AG10803 (cell line): Measurements from ENCODE around the gene MSI2.

Experiments used
- DNase-seq: peaks from one replicate; pipeline ENCODE4 v3.0.0; 2010; ENCODE audit warnings: low read depth
- H3K4me3 ChIP-seq: 2 replicates; pipeline ENCODE4 v1.5.1; 2011; ENCODE audit warnings: mild to moderate bottlenecking, low read length, control low read depth
- CTCF ChIP-seq: conservative IDR thresholded peaks from 2 replicates; pipeline ENCODE4 v1.5.1; 2011; ENCODE audit warnings: mild to moderate bottlenecking, low read length, control low read depth, inconsistent platforms

MSI2 gene

GRCh38 chr17:57699751-57700219 lies 443.5 kb downstream of the MSI2 start:
- TF ChIP-seq CTCF: no peak
- peak; percentile 37 for DNase-seq
- H3K4me3 ChIP-seq: no peak overlapping the region

DNA sequence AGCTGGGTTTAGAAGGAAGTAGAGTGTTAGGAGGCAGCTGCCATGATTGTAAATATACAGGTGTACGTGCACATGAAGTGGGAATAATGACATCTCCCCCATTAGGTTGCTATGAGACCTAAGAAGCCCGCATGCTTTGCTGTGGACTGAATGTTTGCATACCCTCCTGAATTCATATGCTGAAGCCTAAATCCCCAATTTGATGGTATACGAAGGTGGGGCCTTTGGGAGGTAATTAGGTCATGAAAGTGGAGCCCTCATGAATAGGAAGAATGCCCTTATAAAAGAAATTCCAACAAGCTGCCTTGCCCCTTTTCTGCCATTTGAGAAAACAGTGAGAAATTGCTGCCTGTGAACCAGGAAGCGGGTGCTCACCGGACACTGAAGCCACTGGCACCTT lies 444.8 kb downstream of the MSI2 start:
- no peak for TF ChIP-seq CTCF
- no peak overlapping the region for H3K4me3 ChIP-seq
- DNase-seq: no peak

DNA sequence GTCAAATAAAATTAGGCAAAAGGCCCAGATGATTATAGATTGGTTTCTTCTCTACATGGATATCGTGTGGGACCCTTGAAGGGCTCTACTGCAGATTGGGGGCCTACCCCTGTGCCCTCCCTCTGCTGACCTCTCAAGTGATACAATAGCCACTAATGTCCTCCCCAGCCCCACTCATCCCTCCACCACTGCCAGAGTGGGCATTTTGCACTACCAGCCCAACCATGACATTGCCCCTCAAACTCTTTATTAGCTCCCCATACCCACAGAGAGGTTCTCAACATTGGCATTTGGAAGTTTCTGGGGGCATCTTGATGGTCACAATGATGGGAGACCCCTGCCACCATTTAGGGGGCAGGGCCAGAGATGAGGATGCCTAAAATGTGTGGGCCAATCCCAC lies 446.9 kb downstream of the MSI2 start:
- no peak for DNase-seq
- H3K4me3 ChIP-seq: no peak overlapping the region
- TF ChIP-seq CTCF: no peak

DNA sequence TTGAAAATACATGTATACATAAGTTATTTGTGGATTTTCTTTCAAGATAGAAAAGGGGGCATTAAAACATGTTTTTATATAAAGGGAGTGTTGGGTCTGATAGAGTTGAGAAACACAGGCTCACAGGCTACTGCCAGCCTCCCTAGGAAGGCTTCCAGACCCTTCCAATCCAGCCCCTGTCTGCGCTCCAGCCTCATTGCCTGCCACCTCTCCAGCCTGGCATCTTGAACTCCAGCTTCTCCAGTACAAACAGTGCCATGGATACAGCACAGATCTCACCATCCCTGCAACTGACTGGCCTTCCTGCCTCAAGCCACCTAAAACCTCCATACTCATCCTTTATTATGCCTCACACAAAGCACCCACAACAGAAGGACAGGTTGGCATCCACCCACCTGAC lies 448.1 kb downstream of the MSI2 start:
- no peak overlapping the region for H3K4me3 ChIP-seq
- no peak for DNase-seq
- no peak for TF ChIP-seq CTCF

GRCh38 chr17:57705921-57706695 lies 449.8 kb downstream of the MSI2 start:
- no peak for DNase-seq
- no peak for TF ChIP-seq CTCF
- no peak overlapping the region for H3K4me3 ChIP-seq

DNA sequence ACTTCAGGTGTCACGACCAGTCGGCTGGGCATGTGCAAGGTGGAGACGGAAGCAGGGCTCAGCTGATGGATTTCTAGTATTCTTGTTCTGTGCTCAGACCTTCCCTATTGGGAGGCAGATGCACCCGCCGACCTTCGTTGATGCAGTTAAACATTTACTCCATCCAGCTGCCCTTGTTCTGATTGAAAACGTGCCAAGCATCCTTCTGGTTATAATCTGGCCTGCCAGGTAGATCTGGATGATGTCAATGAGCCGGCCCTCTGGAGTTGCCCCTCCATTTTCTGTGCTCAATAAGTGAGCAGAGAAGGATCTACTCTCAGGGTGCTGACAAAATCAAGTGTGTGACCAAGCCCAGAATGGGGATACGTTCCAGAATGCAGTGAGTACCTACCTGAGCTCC lies 450.4 kb downstream of the MSI2 start:
- H3K4me3 ChIP-seq: no peak overlapping the region
- DNase-seq: no peak
- TF ChIP-seq CTCF: no peak

DNA sequence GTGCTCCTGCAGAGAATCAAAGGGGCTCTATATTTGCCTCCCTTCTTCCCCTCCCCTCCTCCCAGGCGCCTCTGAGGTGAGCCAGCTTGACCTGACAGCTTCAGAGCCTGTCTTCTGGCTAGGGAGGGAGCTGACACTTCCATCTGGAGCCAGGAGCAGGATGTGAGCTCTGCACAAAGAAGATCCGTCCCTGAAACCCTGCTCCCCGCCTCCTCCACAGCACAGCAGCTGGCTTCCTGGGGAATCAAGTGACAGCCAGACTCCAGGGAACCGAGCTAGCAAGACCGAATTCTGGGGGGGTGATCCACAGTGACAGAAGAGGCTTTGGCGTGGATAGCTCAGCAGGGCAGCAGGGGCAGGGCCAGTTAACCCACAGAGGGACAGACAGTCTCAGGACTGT lies 451.6 kb downstream of the MSI2 start:
- TF ChIP-seq CTCF: no peak
- H3K4me3 ChIP-seq: no peak overlapping the region
- DNase-seq: no peak
